Glutamatergic neuron (in vitro differentiated cells): ENCODE measurements around the gene GPR68. TPM values are rescaled to one million over a fixed set of nuclear protein-coding genes. Genes with fewer than 3 reads are reported as not detected.
"Not testable (repeated sequence)": the region's sequence is repeated elsewhere in the genome, so short reads cannot be mapped to it uniquely, and the experiment has no call there.

Experiments
- DNase-seq: peaks from one replicate; pipeline ENCODE4 v3.0.0; 2022
- H3K27ac Mint-ChIP-seq: one replicate; pipeline ENCODE4 v1.8.0; 2020; ENCODE audit warnings: mild to moderate bottlenecking, mixed read lengths, inconsistent platforms; ENCODE audit not compliant: unreplicated experiment
- H3K27me3 Mint-ChIP-seq: one replicate; pipeline ENCODE4 v1.8.0; 2020; ENCODE audit warnings: mild to moderate bottlenecking, moderate library complexity, mixed read lengths, inconsistent platforms; ENCODE audit not compliant: unreplicated experiment
- H3K36me3 Mint-ChIP-seq: one replicate; pipeline ENCODE4 v1.8.0; 2020; ENCODE audit warnings: mild to moderate bottlenecking, mixed read lengths, inconsistent platforms; ENCODE audit not compliant: unreplicated experiment
- H3K4me1 Mint-ChIP-seq: one replicate; pipeline ENCODE4 v1.8.0; 2020; ENCODE audit warnings: mild to moderate bottlenecking, low read depth, mixed read lengths, inconsistent platforms; ENCODE audit not compliant: unreplicated experiment
- H3K4me3 Mint-ChIP-seq: one replicate; pipeline ENCODE4 v1.8.0; 2020; ENCODE audit warnings: mild to moderate bottlenecking, mixed read lengths, inconsistent platforms; ENCODE audit not compliant: unreplicated experiment
- H3K9me3 Mint-ChIP-seq: one replicate; pipeline ENCODE4 v1.8.0; 2020; ENCODE audit warnings: mild to moderate bottlenecking, moderate library complexity, mixed read lengths, inconsistent platforms; ENCODE audit not compliant: unreplicated experiment
- total RNA-seq: library from RNA; stranded (reverse); fragmentation: NEBNext Ultra II Directional; extraction: Animal tissue kit (Norgen Biotek cat#: 25700); gene quantifications from one replicate; pipeline ENCODE4 v1.2.1, GENCODE V29; 2021; ENCODE audit not compliant: unreplicated experiment
- TF ChIP-seq, protein P1 (sequence below): fragments of 200-600 bp; sonication (generic); IDR thresholded peaks from one replicate; pipeline ENCODE4 v1.5.0; 2021; ENCODE audit not compliant: partially characterized antibody, unreplicated experiment

The GPR68 gene
- total RNA-seq, 1 donor from 2014 or later: not detected

DNA sequence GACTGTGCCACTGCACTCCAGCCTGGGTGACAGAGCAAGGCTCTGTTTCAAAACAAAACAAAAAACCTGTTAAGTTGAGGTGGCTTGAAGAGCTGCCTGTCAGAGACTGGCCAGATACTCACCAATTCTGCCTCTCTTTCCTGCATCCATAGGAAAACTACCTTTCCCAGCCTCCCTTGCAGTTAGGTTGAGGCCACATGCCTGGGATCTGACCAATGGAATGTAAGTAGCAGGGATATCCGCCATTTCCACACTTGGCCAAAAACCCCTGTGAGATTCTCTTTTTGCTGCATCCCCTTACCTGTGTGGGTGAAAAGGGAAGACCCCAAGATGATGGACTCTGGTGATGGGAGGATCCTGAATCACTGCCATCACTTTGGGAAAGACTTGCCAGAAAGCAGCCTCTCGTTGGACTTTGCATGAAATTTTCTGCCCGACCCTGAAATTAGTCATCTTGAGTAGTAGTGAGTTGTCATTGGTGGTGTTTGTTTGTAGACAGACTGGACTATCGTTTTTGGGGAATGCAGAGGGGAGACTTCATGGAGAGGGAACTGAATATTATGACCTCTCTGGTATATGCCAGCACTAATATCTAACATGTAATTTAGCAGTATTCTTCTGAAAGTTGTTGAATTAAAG is 14.0 kb downstream of the GPR68 start:
- no peak overlapping the region for H3K4me3 Mint-ChIP-seq
- DNase-seq: no peak
- H3K27me3 Mint-ChIP-seq: peaks cover 7% of the 10 kb centered on the region
- peaks cover 17% of the 10 kb centered on the region for H3K36me3 Mint-ChIP-seq
- H3K4me1 Mint-ChIP-seq: no peaks in the 10 kb centered on the region
- TF ChIP-seq, protein P1, sequence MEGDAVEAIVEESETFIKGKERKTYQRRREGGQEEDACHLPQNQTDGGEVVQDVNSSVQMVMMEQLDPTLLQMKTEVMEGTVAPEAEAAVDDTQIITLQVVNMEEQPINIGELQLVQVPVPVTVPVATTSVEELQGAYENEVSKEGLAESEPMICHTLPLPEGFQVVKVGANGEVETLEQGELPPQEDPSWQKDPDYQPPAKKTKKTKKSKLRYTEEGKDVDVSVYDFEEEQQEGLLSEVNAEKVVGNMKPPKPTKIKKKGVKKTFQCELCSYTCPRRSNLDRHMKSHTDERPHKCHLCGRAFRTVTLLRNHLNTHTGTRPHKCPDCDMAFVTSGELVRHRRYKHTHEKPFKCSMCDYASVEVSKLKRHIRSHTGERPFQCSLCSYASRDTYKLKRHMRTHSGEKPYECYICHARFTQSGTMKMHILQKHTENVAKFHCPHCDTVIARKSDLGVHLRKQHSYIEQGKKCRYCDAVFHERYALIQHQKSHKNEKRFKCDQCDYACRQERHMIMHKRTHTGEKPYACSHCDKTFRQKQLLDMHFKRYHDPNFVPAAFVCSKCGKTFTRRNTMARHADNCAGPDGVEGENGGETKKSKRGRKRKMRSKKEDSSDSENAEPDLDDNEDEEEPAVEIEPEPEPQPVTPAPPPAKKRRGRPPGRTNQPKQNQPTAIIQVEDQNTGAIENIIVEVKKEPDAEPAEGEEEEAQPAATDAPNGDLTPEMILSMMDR: no peak
- no peaks in the 10 kb centered on the region for H3K9me3 Mint-ChIP-seq
- H3K27ac Mint-ChIP-seq: no peak overlapping the region

DNA sequence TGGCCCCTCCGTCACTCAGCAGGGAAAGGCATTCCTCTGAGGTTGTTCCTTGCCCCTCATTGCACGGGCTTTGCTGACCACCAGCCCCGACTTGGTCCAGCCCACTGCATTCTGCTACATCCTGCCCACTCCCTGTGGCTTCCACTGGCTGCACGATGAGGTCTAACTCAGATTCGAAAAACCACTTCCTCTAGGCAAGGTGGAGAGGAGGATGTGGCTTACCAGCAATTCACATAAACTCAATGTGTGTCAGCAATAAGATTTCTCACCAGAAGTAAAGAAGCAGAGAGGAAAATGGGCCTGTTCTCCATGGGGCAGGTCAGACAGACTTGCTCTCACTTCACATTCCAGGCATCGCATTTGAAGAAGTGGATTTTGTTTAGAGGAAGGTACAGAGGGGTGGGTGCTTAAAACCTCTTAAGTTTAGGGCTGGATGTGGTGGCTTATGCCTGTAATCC is 14.7 kb downstream of the GPR68 start:
- Mint-ChIP-seq H3K9me3 (no peaks in the 10 kb centered on the region), H3K36me3 (peaks cover 17% of the 10 kb centered on the region), H3K4me1 (no peaks in the 10 kb centered on the region), H3K27ac (no peak overlapping the region), H3K27me3 (peaks cover 7% of the 10 kb centered on the region), H3K4me3 (no peak overlapping the region)
- TF ChIP-seq, protein P1: no peak
- DNase-seq: no peak

DNA sequence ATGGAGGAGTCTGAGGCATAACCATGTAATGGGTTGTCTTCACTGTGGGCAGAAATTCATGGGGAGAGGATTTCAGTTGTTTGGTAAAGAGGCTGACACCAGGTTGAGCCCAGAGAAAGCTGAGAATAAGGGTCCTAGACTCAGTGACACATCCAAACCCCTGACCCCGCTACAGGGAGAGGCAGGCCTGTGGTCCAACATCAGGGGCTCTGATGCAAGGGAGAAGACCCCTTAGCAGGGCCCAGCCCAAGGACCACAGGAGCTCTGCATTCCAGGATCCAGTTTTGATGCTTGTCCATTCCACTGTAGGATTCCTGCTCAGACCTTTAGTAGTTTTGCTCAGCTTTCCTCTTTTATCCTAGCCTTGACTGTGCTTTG is 15.5 kb downstream of the GPR68 start:
- no peak for DNase-seq
- Mint-ChIP-seq H3K4me1 (no peaks in the 10 kb centered on the region), H3K36me3 (peaks cover 10% of the 10 kb centered on the region), H3K9me3 (no peaks in the 10 kb centered on the region), H3K4me3 (no peak overlapping the region), H3K27me3 (peaks cover 7% of the 10 kb centered on the region), H3K27ac (no peak overlapping the region)
- TF ChIP-seq, protein P1: no peak

DNA sequence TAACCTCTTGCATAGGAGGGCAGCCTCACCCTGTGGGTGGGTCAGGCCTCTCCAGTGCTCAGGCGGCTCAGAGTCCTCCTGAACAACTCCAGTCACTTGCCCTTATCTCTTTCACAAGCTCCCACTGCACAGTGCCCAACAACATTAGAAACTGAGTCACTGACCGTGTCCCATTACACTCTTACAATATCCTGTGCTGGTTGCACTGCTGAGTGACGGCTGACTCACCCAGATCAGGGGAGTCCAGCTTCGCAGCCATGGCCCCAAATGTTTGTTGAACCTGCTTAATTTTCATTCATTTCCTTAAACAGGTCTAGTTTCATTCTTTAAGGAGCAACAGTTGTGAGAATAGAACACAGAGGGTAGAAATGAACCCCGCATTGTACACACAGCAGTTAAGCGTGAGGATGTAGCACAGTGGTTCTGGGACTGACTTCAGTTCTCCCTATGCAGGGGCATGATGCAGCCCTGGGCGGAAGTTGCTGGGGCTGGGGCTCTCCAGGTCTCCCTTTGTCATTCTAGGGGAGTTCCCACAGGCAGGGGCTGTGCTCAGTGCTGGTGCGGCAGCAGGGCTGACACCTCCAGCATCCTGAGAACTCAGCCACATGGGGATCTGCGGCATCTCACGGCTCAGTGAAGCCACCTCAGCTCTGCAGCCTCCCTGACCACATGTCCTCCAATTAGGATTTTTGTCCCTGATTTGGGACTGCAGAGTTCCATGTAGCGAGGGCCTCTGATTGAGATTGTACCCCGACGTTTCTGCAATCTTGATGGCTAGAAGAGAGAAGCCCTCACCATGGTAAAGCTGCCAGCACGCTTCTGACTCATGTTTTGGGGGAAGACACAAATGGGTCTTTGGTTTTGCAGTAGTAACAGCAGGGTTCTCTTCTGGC is 16.1 kb downstream of the GPR68 start:
- Mint-ChIP-seq H3K4me3 (no peak overlapping the region), H3K9me3 (no peaks in the 10 kb centered on the region), H3K4me1 (no peaks in the 10 kb centered on the region), H3K27ac (no peak overlapping the region), H3K27me3 (peaks cover 7% of the 10 kb centered on the region), H3K36me3 (peaks cover 10% of the 10 kb centered on the region)
- TF ChIP-seq, protein P1: no peak
- no peak for DNase-seq

DNA sequence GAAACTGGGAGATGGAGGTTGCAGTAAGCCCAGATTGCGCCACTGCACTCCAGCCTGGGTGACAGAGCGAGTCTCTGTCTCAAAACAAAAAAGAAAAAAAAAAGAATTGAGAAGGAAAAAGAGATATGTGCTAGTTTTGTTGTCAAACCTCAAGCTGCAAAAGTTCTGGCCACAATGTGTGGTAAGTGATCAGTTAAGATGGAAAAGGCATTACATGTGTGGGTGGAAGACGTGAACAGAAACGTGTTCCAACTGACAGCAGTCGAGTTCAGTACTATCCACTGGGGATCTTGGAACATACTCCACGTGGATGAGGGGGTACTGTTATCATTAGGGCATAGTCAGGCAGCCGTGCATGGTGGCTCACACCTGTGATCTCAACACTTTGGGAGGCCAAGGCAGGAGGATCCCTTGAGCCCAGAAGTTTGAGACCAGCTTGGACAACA is 17.3 kb downstream of the GPR68 start:
- DNase-seq: no peak
- H3K27me3 Mint-ChIP-seq: peaks cover 7% of the 10 kb centered on the region
- H3K36me3 Mint-ChIP-seq: peaks cover 10% of the 10 kb centered on the region
- no peaks in the 10 kb centered on the region for H3K9me3 Mint-ChIP-seq
- no peaks in the 10 kb centered on the region for H3K4me1 Mint-ChIP-seq
- H3K4me3 Mint-ChIP-seq: no peak overlapping the region
- no peak overlapping the region for H3K27ac Mint-ChIP-seq
- TF ChIP-seq, protein P1: no peak

DNA sequence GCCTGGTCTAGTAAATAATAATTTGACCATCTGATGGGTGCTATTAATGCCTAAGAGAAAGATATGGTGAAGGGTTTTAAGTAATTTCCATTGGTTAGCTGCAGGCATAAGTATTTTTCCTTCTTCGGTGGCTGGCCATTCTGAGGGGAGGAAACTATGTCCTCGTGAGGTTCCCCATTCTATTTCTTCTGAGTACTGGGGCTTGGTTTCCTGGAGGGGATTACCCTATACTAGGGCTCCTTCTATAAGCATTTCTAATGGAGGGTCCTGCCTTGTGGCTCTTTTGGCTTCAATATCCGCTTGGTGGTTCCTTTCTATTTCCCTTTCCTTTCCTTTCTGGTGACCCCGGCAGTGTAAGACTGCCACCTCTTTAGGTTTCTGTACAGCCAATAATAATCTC is 18.1 kb downstream of the GPR68 start:
- H3K9me3 Mint-ChIP-seq, H3K27ac Mint-ChIP-seq, DNase-seq, H3K4me3 Mint-ChIP-seq, H3K27me3 Mint-ChIP-seq, H3K4me1 Mint-ChIP-seq: not testable (repeated sequence)
- peaks cover 10% of the 10 kb centered on the region for H3K36me3 Mint-ChIP-seq
